Smooth muscle cell (in vitro differentiated cells): Measurements from ENCODE around the gene MFF. TPM values are rescaled to one million over a fixed set of nuclear protein-coding genes. Genes with fewer than 3 reads are reported as not detected.
A peak's percentile ranks its signal among the peaks of the same experiment; 100 is the strongest.

Experiments
- DNase-seq: peaks from one replicate; lab custom pipeline; 2025; ENCODE audit not compliant: unreplicated experiment; lab: John Stamatoyannopoulos, UW
- H2AFZ ChIP-seq: fragments of 200-600 bp; sonication (generic); 2 replicates; pipeline ENCODE4 v1.6.0; 2016; ENCODE audit warnings: antibody characterized with exemption, low read depth, mild to moderate bottlenecking
- H3F3A ChIP-seq: fragments of 200-600 bp; sonication (generic); 2 replicates; pipeline ENCODE4 v1.6.0; 2017; ENCODE audit warnings: antibody characterized with exemption, low read depth
- H3K27ac ChIP-seq: fragments of 200-600 bp; sonication (generic); 2 replicates; pipeline ENCODE4 v1.5.1; 2016; ENCODE audit warnings: low read depth, mild to moderate bottlenecking
- H3K27me3 ChIP-seq: fragments of 200-600 bp; sonication (generic); 2 replicates; pipeline ENCODE4 v1.6.1; 2016; ENCODE audit warnings: low read depth, mild to moderate bottlenecking
- H3K36me3 ChIP-seq: fragments of 200-600 bp; sonication (generic); 2 replicates; pipeline ENCODE4 v1.5.1; 2016; ENCODE audit warnings: low read depth
- H3K4me1 ChIP-seq: fragments of 200-600 bp; sonication (generic); 2 replicates; pipeline ENCODE4 v1.5.1; 2016; ENCODE audit warnings: low read depth
- H3K4me2 ChIP-seq: fragments of 200-600 bp; sonication (generic); 2 replicates; pipeline ENCODE4 v1.6.0; 2016; ENCODE audit warnings: mild to moderate bottlenecking
- H3K4me3 ChIP-seq: fragments of 200-600 bp; sonication (generic); 2 replicates; pipeline ENCODE4 v1.5.1; 2016; ENCODE audit warnings: mild to moderate bottlenecking
- H3K79me2 ChIP-seq: fragments of 200-600 bp; sonication (generic); 2 replicates; pipeline ENCODE4 v1.6.0; 2016; ENCODE audit warnings: low read depth, mild to moderate bottlenecking
- H3K9ac ChIP-seq: fragments of 200-600 bp; sonication (generic); 2 replicates; pipeline ENCODE4 v1.6.0; 2016; ENCODE audit warnings: low read depth
- H3K9me3 ChIP-seq: fragments of 200-600 bp; sonication (generic); replicated peaks from 2 replicates; pipeline ENCODE4 v1.5.1; 2016; ENCODE audit warnings: low read depth
- H4K20me1 ChIP-seq: fragments of 200-600 bp; sonication (generic); 2 replicates; pipeline ENCODE4 v1.6.0; 2016; ENCODE audit warnings: low read depth
- CTCF ChIP-seq: fragments of 200-600 bp; sonication (generic); IDR thresholded peaks from 2 replicates; pipeline ENCODE4 v1.5.1; 2017; ENCODE audit warnings: borderline replicate concordance, mild to moderate bottlenecking, antibody characterized with exemption; ENCODE audit not compliant: insufficient read depth, poor library complexity, severe bottlenecking
- WGBS: methylation state at CpG from one replicate; pipeline ENCODE4 v1.1.7; 2016; ENCODE audit warnings: low lambda C conversion rate; 5-methylcytosine and 5-hydroxymethylcytosine counted together
- polyA plus RNA-seq: library from polyadenylated mRNA; unstranded; fragments of >200 nt; fragmentation: Nextera tagmentation; extraction: Ambion mirVana; gene quantifications from 2 replicates; pipeline ENCODE4 v1.2.1, GENCODE V29; 2016
- total RNA-seq: library from RNA; depleted of rRNA; stranded (reverse); fragments of >200 nt; gene quantifications from 2 replicates; pipeline ENCODE4 v1.2.3, GENCODE V29; 2014

The MFF gene
- total and polyA plus RNA-seq, 2 experiments from 2014 or later: 106 to 121 TPM

- H3K36me3 ChIP-seq: no peaks in the 10 kb centered on the region
- DNase-seq: no peak
- H3K4me1 ChIP-seq: no peaks in the 10 kb centered on the region
- no peak overlapping the region for H3K4me3 ChIP-seq
- H2AFZ ChIP-seq: peak overlapping the region; percentile 87
- no peaks in the 10 kb centered on the region for H3K27me3 ChIP-seq
- no peak overlapping the region for H3K9ac ChIP-seq
- H3F3A ChIP-seq: no peaks in the 10 kb centered on the region
- H3K79me2 ChIP-seq: no peaks in the 10 kb centered on the region
- H3K9me3 ChIP-seq: no peaks in the 10 kb centered on the region
- no peaks in the 10 kb centered on the region for H4K20me1 ChIP-seq
- TF ChIP-seq CTCF: no peak
- H3K4me2 ChIP-seq: peak overlapping the region; percentile 39
- WGBS: 66% methylated on average over 9 of the region's 9 CpGs
- peak overlapping the region; percentile 38 for H3K27ac ChIP-seq
Measured at GRCh38 chr2:227376656-227377396, 51.8 kb downstream of the MFF start.

GRCh38 chr2:227377467-227378351 is 52.7 kb downstream of the MFF start:
- H3K4me2 ChIP-seq: peak overlapping the region; percentile 39

DNA sequence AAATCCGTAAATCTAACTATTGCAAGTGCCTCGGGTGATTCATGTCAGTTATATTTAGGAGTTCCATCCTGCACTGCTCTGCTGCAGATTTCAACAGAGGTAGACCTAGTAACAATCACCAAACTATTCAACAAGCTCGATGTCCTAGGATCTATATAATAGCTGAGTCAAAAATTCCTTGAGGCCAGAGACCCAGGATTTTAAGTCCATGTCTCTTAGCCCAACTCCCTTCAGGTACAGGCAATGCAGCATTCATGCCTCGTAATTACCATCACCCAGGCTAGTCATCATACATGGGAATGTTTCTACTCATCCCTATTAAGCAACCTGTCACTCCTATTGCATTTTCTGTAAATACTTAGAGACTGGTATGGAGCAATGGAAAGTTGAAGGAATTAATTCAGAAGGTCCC is 53.3 kb downstream of the MFF start:
- H3K9ac ChIP-seq: no peak overlapping the region
- WGBS: 85% methylated on average over 4 of the region's 4 CpGs
- H3K79me2 ChIP-seq: no peaks in the 10 kb centered on the region
- H3F3A ChIP-seq: no peaks in the 10 kb centered on the region
- H3K4me3 ChIP-seq: no peak overlapping the region
- TF ChIP-seq CTCF: no peak
- no peaks in the 10 kb centered on the region for H4K20me1 ChIP-seq
- no peak overlapping the region for H3K4me2 ChIP-seq
- DNase-seq: no peak
- no peak overlapping the region for H2AFZ ChIP-seq
- H3K36me3 ChIP-seq: no peaks in the 10 kb centered on the region
- H3K27me3 ChIP-seq: no peaks in the 10 kb centered on the region
- H3K4me1 ChIP-seq: no peaks in the 10 kb centered on the region
- H3K9me3 ChIP-seq: no peaks in the 10 kb centered on the region
- H3K27ac ChIP-seq: no peak overlapping the region

More at GRCh38 chr2:227377467-227378351, 52.7 kb downstream of the MFF start:
- no peaks in the 10 kb centered on the region for H3K36me3 ChIP-seq
- no peaks in the 10 kb centered on the region for H3K4me1 ChIP-seq
- H4K20me1 ChIP-seq: no peaks in the 10 kb centered on the region
- no peaks in the 10 kb centered on the region for H3K9me3 ChIP-seq
- H2AFZ ChIP-seq: peak overlapping the region; percentile 87
- no peaks in the 10 kb centered on the region for H3K27me3 ChIP-seq
- H3F3A ChIP-seq: no peaks in the 10 kb centered on the region
- no peak overlapping the region for H3K4me3 ChIP-seq
- no peaks in the 10 kb centered on the region for H3K79me2 ChIP-seq
- no peak for DNase-seq
- peak overlapping the region; percentile 38 for H3K27ac ChIP-seq
- no peak overlapping the region for H3K9ac ChIP-seq
- 86% methylated on average over 8 of the region's 8 CpGs for WGBS
- TF ChIP-seq CTCF: peak; percentile 3
